Activated naive CD8-positive, alpha-beta T cell (primary cell): Measurements from ENCODE around the gene PBX3.
A peak's percentile ranks its signal among the peaks of the same experiment; 100 is the strongest.
"Not testable (repeated sequence)": the region's sequence is repeated elsewhere in the genome, so short reads cannot be mapped to it uniquely, and the experiment has no call there.

Source experiments
- H3K27ac Mint-ChIP-seq: one replicate; pipeline ENCODE4 v1.8.0; 2021; ENCODE audit warnings: mixed read lengths
- H3K27me3 Mint-ChIP-seq: one replicate; pipeline ENCODE4 v1.8.0; 2021; ENCODE audit warnings: mixed read lengths
- H3K36me3 Mint-ChIP-seq: one replicate; pipeline ENCODE4 v1.8.0; 2021; ENCODE audit warnings: mixed read lengths
- H3K4me1 Mint-ChIP-seq: one replicate; pipeline ENCODE4 v1.8.0; 2021; ENCODE audit warnings: low read depth, mixed read lengths
- H3K4me3 Mint-ChIP-seq: one replicate; pipeline ENCODE4 v1.8.0; 2021; ENCODE audit warnings: mild to moderate bottlenecking, mixed read lengths
- H3K9me3 Mint-ChIP-seq: one replicate; pipeline ENCODE4 v1.8.0; 2021; ENCODE audit warnings: low read depth, mixed read lengths

PBX3 gene

GRCh38 chr9:125757834-125758233 is 10.7 kb downstream of the PBX3 start:
- Mint-ChIP-seq H3K4me1 (peaks cover 24% of the 10 kb centered on the region), H3K27me3 (no peaks in the 10 kb centered on the region), H3K9me3 (no peaks in the 10 kb centered on the region), H3K4me3 (no peak overlapping the region), H3K27ac (no peak overlapping the region), H3K36me3 (peaks cover under 1% of the 10 kb centered on the region)

- no peak overlapping the region for H3K27ac Mint-ChIP-seq
- H3K36me3 Mint-ChIP-seq: no peaks in the 10 kb centered on the region
- H3K9me3 Mint-ChIP-seq: no peaks in the 10 kb centered on the region
- H3K4me1 Mint-ChIP-seq: peaks cover 23% of the 10 kb centered on the region
- peak overlapping the region; percentile 73 for H3K4me3 Mint-ChIP-seq
- no peaks in the 10 kb centered on the region for H3K27me3 Mint-ChIP-seq
Measured at GRCh38 chr9:125758986-125759763, 12.0 kb downstream of the PBX3 start.

GRCh38 chr9:125759764-125760129 is 12.6 kb downstream of the PBX3 start:
- H3K4me3 Mint-ChIP-seq: peak overlapping the region; percentile 73
- peaks cover 23% of the 10 kb centered on the region for H3K4me1 Mint-ChIP-seq
- no peaks in the 10 kb centered on the region for H3K9me3 Mint-ChIP-seq
- H3K27ac Mint-ChIP-seq: no peak overlapping the region
- H3K36me3 Mint-ChIP-seq: no peaks in the 10 kb centered on the region
- no peaks in the 10 kb centered on the region for H3K27me3 Mint-ChIP-seq

- H3K36me3 Mint-ChIP-seq: no peaks in the 10 kb centered on the region
- peaks cover 23% of the 10 kb centered on the region for H3K4me1 Mint-ChIP-seq
- H3K27me3 Mint-ChIP-seq: no peaks in the 10 kb centered on the region
- no peaks in the 10 kb centered on the region for H3K9me3 Mint-ChIP-seq
- no peak overlapping the region for H3K4me3 Mint-ChIP-seq
- H3K27ac Mint-ChIP-seq: no peak overlapping the region
Measured at GRCh38 chr9:125760537-125760936, 13.4 kb downstream of the PBX3 start.

- H3K27ac Mint-ChIP-seq: no peak overlapping the region
- H3K4me1 Mint-ChIP-seq: peaks cover 23% of the 10 kb centered on the region
- no peaks in the 10 kb centered on the region for H3K36me3 Mint-ChIP-seq
- H3K4me3 Mint-ChIP-seq: no peak overlapping the region
- no peaks in the 10 kb centered on the region for H3K9me3 Mint-ChIP-seq
- no peaks in the 10 kb centered on the region for H3K27me3 Mint-ChIP-seq
Measured at GRCh38 chr9:125761676-125762450, 14.7 kb downstream of the PBX3 start.

- Mint-ChIP-seq H3K36me3 (no peaks in the 10 kb centered on the region), H3K4me3 (no peak overlapping the region), H3K4me1 (peaks cover 17% of the 10 kb centered on the region), H3K9me3 (no peaks in the 10 kb centered on the region), H3K27me3 (no peaks in the 10 kb centered on the region), H3K27ac (no peak overlapping the region)
Measured at GRCh38 chr9:125763394-125763801, 16.2 kb downstream of the PBX3 start.

GRCh38 chr9:125764198-125764597 is 17.0 kb downstream of the PBX3 start:
- H3K27ac Mint-ChIP-seq: no peak overlapping the region
- no peaks in the 10 kb centered on the region for H3K9me3 Mint-ChIP-seq
- no peaks in the 10 kb centered on the region for H3K27me3 Mint-ChIP-seq
- H3K36me3 Mint-ChIP-seq: no peaks in the 10 kb centered on the region
- H3K4me1 Mint-ChIP-seq: peaks cover 11% of the 10 kb centered on the region
- H3K4me3 Mint-ChIP-seq: no peak overlapping the region

GRCh38 chr9:125766468-125767221 is 19.5 kb downstream of the PBX3 start:
- Mint-ChIP-seq H3K36me3 (peaks cover 2% of the 10 kb centered on the region), H3K27ac (no peak overlapping the region), H3K4me1 (peaks cover 3% of the 10 kb centered on the region), H3K27me3 (no peaks in the 10 kb centered on the region), H3K9me3 (no peaks in the 10 kb centered on the region), H3K4me3 (no peak overlapping the region)

GRCh38 chr9:125767349-125767748 is 20.2 kb downstream of the PBX3 start:
- no peaks in the 10 kb centered on the region for H3K9me3 Mint-ChIP-seq
- no peak overlapping the region for H3K27ac Mint-ChIP-seq
- H3K4me1 Mint-ChIP-seq: peaks cover 3% of the 10 kb centered on the region
- no peak overlapping the region for H3K4me3 Mint-ChIP-seq
- H3K27me3 Mint-ChIP-seq: no peaks in the 10 kb centered on the region
- peaks cover 2% of the 10 kb centered on the region for H3K36me3 Mint-ChIP-seq

- no peak overlapping the region for H3K27ac Mint-ChIP-seq
- H3K4me1 Mint-ChIP-seq: peaks cover 2% of the 10 kb centered on the region
- H3K9me3 Mint-ChIP-seq: no peaks in the 10 kb centered on the region
- H3K27me3 Mint-ChIP-seq: no peaks in the 10 kb centered on the region
- peaks cover 2% of the 10 kb centered on the region for H3K36me3 Mint-ChIP-seq
- no peak overlapping the region for H3K4me3 Mint-ChIP-seq
Measured at GRCh38 chr9:125768803-125769202, 21.6 kb downstream of the PBX3 start.

GRCh38 chr9:125771037-125771436 is 23.9 kb downstream of the PBX3 start:
- no peaks in the 10 kb centered on the region for H3K27me3 Mint-ChIP-seq

GRCh38 chr9:125772740-125773139 is 25.6 kb downstream of the PBX3 start:
- peaks cover 1% of the 10 kb centered on the region for H3K4me1 Mint-ChIP-seq
- H3K27ac Mint-ChIP-seq: no peak overlapping the region
- no peak overlapping the region for H3K4me3 Mint-ChIP-seq
- peaks cover 6% of the 10 kb centered on the region for H3K36me3 Mint-ChIP-seq
- H3K9me3 Mint-ChIP-seq: peaks cover 6% of the 10 kb centered on the region
- H3K27me3 Mint-ChIP-seq: no peaks in the 10 kb centered on the region

More at GRCh38 chr9:125771037-125771436, 23.9 kb downstream of the PBX3 start:
- Mint-ChIP-seq H3K36me3 (peaks cover 6% of the 10 kb centered on the region), H3K4me1 (peaks cover 1% of the 10 kb centered on the region), H3K27ac (no peak overlapping the region), H3K4me3 (no peak overlapping the region), H3K9me3 (peaks cover 6% of the 10 kb centered on the region)

- Mint-ChIP-seq H3K4me3 (no peak overlapping the region), H3K36me3 (peaks cover 6% of the 10 kb centered on the region), H3K27ac (no peak overlapping the region), H3K27me3 (no peaks in the 10 kb centered on the region), H3K9me3 (peaks cover 6% of the 10 kb centered on the region), H3K4me1 (no peaks in the 10 kb centered on the region)
Measured at GRCh38 chr9:125774106-125774505, 26.9 kb downstream of the PBX3 start.

- H3K9me3 Mint-ChIP-seq, H3K4me3 Mint-ChIP-seq, H3K36me3 Mint-ChIP-seq, H3K27me3 Mint-ChIP-seq, H3K4me1 Mint-ChIP-seq, H3K27ac Mint-ChIP-seq: not testable (repeated sequence)
Measured at GRCh38 chr9:125776789-125777188, 29.6 kb downstream of the PBX3 start.
